Right lobe of liver (tissue), 6 donors: ENCODE results near the gene LHX1. TPM values are rescaled to one million over a fixed set of nuclear protein-coding genes. Genes with fewer than 3 reads are reported as not detected.

Experiments
- ATAC-seq, 4 donors: fragments of 200-7000 bp; cut with Tn5 transposase; one replicate each; pipeline ENCODE4 v1.9.1; 2020; ENCODE audit warnings: mild to moderate bottlenecking in 4 of 4, moderate library complexity in 4 of 4
- DNase-seq, 3 donors: peaks; one replicate each; pipeline ENCODE4 v3.0.0-alpha.2; 2020
- H3K27ac ChIP-seq, 3 donors: fragments of 200-600 bp; one replicate each; pipeline ENCODE4 v1.8.0; 2022
- H3K27me3 ChIP-seq, 2 donors: fragments of 200-600 bp; one replicate each; pipeline ENCODE4 v1.8.0; 2022
- H3K36me3 ChIP-seq, 4 donors: fragments of 200-600 bp; sonication (generic) in 1 of 4; one replicate each; pipeline versions ENCODE4 v1.5.1 to v1.8.0; 2017 to 2022; ENCODE audit warnings: control low read depth in 1 of 4
- H3K4me1 ChIP-seq, 4 donors: fragments of 200-600 bp; sonication (generic) in 1 of 4; one replicate each; pipeline versions ENCODE4 v1.5.1 to v1.8.0; 2017 to 2022; ENCODE audit warnings: control low read depth in 1 of 4
- H3K4me3 ChIP-seq, 3 donors: fragments of 200-600 bp; one replicate each; pipeline ENCODE4 v1.8.0; 2022
- H3K9me3 ChIP-seq, 4 donors: fragments of 200-600 bp; sonication (generic) in 1 of 4; one replicate each; pipeline versions ENCODE4 v1.5.1 to v1.8.0; 2017 to 2022; ENCODE audit warnings: control low read depth in 1 of 4
- POLR2A ChIP-seq: fragments of 450-650 bp; IDR thresholded peaks from one replicate; pipeline ENCODE4 v1.6.1; 2017; ENCODE audit warnings: antibody characterized with exemption, mild to moderate bottlenecking
- WGBS: methylation state at CpG from one replicate; pipeline ENCODE4 v1.1.6; 2018; ENCODE audit warnings: low coverage, low lambda C conversion rate; ENCODE audit not compliant: insufficient coverage; ENCODE audit errors: missing lambda C conversion rate; 5-methylcytosine and 5-hydroxymethylcytosine counted together
- intact Hi-C, 2 donors: fragments of 100-400 bp; cut with DNase I; formaldehyde crosslinking; loops; one replicate each; pipeline versions ENCODE4 v1.11.2 to v1.14.1; 2022
- total RNA-seq, 6 experiments: library from RNA; depleted of rRNA in 2 of 6; stranded (reverse); fragments of >200 nt in 2 of 6; fragmentation: NEBNext Ultra II Directional in 3 of 6; extraction: Animal tissue kit (Norgen Biotek cat#: 25700) in 3 of 6; gene quantifications; one replicate each; pipeline versions ENCODE4 v1.1.0 to v1.2.4, GENCODE V29; 2016 to 2023
- TF ChIP-seq, protein P1 (sequence below), 4 donors: fragments of 200-600 bp in 3 of 4; fragments of 450-650 bp in 1 of 4; IDR thresholded peaks; one replicate each; pipeline versions ENCODE4 v1.5.1 to v1.8.0; 2016 to 2022; ENCODE audit warnings: antibody characterized with exemption in 4 of 4, mild to moderate bottlenecking in 2 of 4
- donor health status: DM: no; HTN: yes; CAD: no.
- donor health status: DM: no; HTN: no; CAD: no.
- donor health status: DM: no; HTN: no; CAD: no.
- donor health status: DM: no; HTN: yes; CAD: no.
- donor health status: DM: no; HTN: yes; CAD: no.

LHX1 gene
- total RNA-seq, 6 experiments from 2014 or later, result not detected

DNA sequence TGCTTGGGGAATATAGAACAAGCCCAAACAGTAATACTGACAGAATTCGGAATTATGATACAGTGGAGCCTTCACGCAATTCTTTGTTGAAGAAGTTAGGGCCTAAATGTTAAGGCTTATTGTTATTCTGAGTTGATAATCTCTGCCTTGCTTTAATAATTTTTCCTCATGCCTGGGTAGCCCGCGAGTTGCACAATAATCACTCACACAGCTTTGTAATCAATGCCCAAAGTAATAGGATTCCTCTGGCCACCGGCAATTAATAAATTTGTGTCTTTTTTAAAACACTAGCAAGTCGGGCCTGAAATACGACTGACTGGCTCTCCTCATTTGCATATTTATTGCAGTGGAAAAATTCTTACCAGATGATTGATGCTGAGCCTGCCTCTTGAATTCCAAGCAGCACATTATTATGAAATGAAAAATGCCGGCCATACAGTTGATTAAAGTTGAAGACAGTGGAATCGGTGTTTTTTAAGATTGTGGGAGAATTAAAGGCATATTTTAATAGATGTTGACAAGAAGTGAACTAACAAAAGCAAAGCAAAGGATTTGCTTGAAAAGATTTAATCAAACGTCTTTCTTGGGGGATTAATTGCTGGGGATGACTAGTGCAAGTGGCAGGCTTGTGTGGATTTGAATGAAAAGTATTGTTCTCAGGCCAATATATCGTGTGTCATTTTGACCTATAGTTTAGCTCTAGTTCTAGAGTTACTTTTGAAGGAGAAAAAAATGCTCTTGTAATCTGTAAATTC lies 41.7 kb downstream of the LHX1 start:
- Histone ChIP-seq H3K4me1 (peaks cover 0 to 9% (median 0%) of the 10 kb centered on the region in 4 donors), H3K4me3 (no peak overlapping the region), H3K27ac (no peak overlapping the region), H3K36me3 (no peaks in the 10 kb centered on the region), H3K27me3 (no peaks in the 10 kb centered on the region), H3K9me3 (no peaks in the 10 kb centered on the region)
- 82% methylated on average over 11 of the region's 11 CpGs for WGBS
- ATAC-seq, result no peak
- intact Hi-C loops, result no loop called here
- no peak for DNase-seq
- no peak for TF ChIP-seq POLR2A
- TF ChIP-seq, protein P1, sequence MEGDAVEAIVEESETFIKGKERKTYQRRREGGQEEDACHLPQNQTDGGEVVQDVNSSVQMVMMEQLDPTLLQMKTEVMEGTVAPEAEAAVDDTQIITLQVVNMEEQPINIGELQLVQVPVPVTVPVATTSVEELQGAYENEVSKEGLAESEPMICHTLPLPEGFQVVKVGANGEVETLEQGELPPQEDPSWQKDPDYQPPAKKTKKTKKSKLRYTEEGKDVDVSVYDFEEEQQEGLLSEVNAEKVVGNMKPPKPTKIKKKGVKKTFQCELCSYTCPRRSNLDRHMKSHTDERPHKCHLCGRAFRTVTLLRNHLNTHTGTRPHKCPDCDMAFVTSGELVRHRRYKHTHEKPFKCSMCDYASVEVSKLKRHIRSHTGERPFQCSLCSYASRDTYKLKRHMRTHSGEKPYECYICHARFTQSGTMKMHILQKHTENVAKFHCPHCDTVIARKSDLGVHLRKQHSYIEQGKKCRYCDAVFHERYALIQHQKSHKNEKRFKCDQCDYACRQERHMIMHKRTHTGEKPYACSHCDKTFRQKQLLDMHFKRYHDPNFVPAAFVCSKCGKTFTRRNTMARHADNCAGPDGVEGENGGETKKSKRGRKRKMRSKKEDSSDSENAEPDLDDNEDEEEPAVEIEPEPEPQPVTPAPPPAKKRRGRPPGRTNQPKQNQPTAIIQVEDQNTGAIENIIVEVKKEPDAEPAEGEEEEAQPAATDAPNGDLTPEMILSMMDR (IDR thresholded peaks at IDR 0.05), result no peak

DNA sequence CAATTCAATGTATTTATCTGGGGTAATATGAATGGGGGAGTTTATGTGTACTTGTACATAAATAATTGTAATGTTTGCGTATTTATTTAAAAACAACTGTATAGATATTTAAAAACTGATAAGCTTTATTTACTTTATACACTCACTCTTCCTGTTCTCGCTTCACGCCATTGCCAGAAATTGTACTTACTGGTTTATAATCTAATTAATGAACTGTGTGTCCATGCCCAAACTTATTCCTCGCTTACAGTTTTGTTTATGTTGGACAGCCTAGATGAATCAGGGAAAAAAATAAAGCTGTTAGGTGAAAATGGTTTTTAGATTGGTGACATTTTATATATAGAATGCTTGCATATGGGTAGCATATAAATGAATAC lies 42.3 kb downstream of the LHX1 start:
- TF ChIP-seq, protein P1 (IDR thresholded peaks at IDR 0.05), result no peak
- no peak for TF ChIP-seq POLR2A
- no peaks in the 10 kb centered on the region for H3K36me3 ChIP-seq
- no peaks in the 10 kb centered on the region for H3K27me3 ChIP-seq
- H3K27ac ChIP-seq, result no peak overlapping the region
- ATAC-seq (no peak), DNase-seq (no peak)
- no peaks in the 10 kb centered on the region for H3K9me3 ChIP-seq
- intact Hi-C loops, result no loop called here
- H3K4me3 ChIP-seq, result no peak overlapping the region
- WGBS, result 67% methylated on average over 4 of the region's 4 CpGs
- peaks cover 0 to 9% (median 0%) of the 10 kb centered on the region in 4 donors for H3K4me1 ChIP-seq

DNA sequence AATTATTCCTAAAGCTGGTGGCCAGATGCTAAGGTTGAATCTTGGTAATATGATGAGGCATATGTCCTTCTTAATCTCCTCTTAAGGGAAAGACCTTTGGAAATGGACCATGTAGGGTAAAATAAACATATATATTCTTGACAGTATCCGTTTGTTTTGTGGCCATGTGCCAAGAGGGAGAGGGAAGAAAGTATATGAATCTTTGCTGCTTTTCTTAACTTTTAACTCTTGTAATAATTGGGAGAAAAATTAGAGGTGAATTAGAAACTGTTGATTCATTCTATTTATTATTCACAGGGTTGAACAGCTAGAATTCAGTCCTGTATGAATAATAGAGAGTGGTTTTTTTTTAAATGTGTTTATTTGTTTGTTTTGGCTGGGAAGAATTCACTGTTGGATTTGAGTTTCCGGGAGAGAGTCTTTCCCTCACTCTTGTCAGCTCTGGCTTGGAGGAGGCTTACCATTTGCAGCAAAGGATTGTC lies 43.0 kb downstream of the LHX1 start:
- WGBS, result 15% methylated on average over 2 of the region's 2 CpGs
- no peak overlapping the region for H3K4me3 ChIP-seq
- DNase-seq (no peak), ATAC-seq (peak in 1 of 4 donors; percentile 67)
- H3K36me3 ChIP-seq, result no peaks in the 10 kb centered on the region
- no peaks in the 10 kb centered on the region for H3K27me3 ChIP-seq
- no peak overlapping the region for H3K27ac ChIP-seq
- intact Hi-C loops, result no loop called here
- TF ChIP-seq, protein P1 (IDR thresholded peaks at IDR 0.05), result no peak
- no peak for TF ChIP-seq POLR2A
- H3K9me3 ChIP-seq, result no peaks in the 10 kb centered on the region
- peaks cover 0 to 9% (median 0%) of the 10 kb centered on the region in 4 donors for H3K4me1 ChIP-seq

DNA sequence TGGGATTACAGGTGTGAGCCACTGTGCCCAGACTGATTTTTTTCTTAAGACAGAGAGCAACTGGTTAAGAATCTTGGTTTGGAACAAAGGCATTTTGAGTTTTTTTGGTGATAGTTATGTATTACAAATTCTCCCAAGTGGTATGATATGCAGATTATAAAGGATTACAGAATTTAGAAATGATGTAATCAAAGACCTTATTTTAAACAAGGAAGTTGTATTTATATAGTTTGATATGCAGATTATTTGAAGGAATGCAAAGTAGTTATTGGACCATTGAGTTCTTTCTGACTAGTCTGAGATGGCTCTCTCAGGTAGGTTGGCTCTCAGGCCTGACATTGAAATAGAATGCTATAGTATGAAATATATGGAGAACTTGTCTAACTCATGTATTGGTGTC lies 46.3 kb downstream of the LHX1 start:
- Histone ChIP-seq H3K36me3 (peaks cover 0 to 15% (median 4%) of the 10 kb centered on the region in 4 donors), H3K27ac (no peak overlapping the region), H3K4me3 (no peak overlapping the region), H3K9me3 (no peaks in the 10 kb centered on the region), H3K4me1 (peaks cover 0 to 9% (median 0%) of the 10 kb centered on the region in 4 donors), H3K27me3 (no peaks in the 10 kb centered on the region)
- intact Hi-C loops, result no loop called here
- TF ChIP-seq POLR2A, result no peak
- TF ChIP-seq, protein P1 (IDR thresholded peaks at IDR 0.05), result no peak
- ATAC-seq (no peak), DNase-seq (no peak)
